Stomach smooth muscle (tissue), 2 donors: ENCODE measurements around the gene GIT2.
"Not testable (repeated sequence)": the region's sequence is repeated elsewhere in the genome, so short reads cannot be mapped to it uniquely, and the experiment has no call there.

Experiments used
- H3K27ac ChIP-seq: one replicate; pipeline ENCODE4 v1.7.0; 2013; ENCODE audit warnings: mild to moderate bottlenecking, low read length, inconsistent platforms
- H3K27me3 ChIP-seq, 2 donors: one replicate each; pipeline ENCODE4 v1.7.0; 2013; ENCODE audit warnings: low read length in 2 of 2; ENCODE audit not compliant: insufficient read depth in 2 of 2, control insufficient read depth in 1 of 2
- H3K36me3 ChIP-seq, 2 donors: one replicate each; pipeline ENCODE4 v1.7.0; 2013; ENCODE audit warnings: low read length in 2 of 2; ENCODE audit not compliant: control insufficient read depth in 2 of 2, insufficient read depth in 2 of 2
- H3K4me1 ChIP-seq: one replicate; pipeline ENCODE4 v1.7.0; 2013; ENCODE audit warnings: low read length; ENCODE audit not compliant: control insufficient read depth, insufficient read depth
- H3K4me3 ChIP-seq, 2 donors: one replicate each; pipeline ENCODE4 v1.7.0; 2013; ENCODE audit warnings: low read length in 2 of 2
- H3K9ac ChIP-seq, 2 donors: one replicate each; pipeline ENCODE4 v1.7.0; 2013; ENCODE audit warnings: low read length in 2 of 2, mild to moderate bottlenecking in 1 of 2
- H3K9me3 ChIP-seq, 2 donors: one replicate each; pipeline ENCODE4 v1.7.0; 2013; ENCODE audit warnings: low read length in 2 of 2; ENCODE audit not compliant: control insufficient read depth in 2 of 2
- donor health status: healthy.
- donor health status: Pancreatic carcinoma.

Gene GIT2

DNA sequence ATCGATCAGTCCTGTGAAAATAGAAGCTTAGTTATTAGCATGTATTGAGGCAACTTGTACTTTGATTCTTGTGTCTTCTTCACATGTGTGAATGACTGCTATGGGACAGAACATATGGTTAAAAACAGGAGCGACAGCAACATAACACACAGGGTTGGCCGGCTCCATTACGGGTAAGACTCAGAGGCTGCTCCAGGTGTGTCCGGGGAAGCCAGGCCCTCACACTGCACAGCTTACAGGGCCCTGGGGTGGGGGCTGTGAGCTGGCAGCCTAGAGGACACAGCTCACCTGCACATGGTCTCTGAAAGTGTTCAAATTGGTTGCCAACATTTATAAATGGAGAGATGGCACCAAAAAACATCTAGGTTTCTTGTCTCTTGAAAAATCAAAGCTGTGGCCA is 65.0 kb downstream of the GIT2 start:
- Histone ChIP-seq H3K9ac (no peak overlapping the region), H3K27ac (peak overlapping the region; percentile 41), H3K27me3 (no peaks in the 10 kb centered on the region), H3K36me3 (peaks cover 33 to 39% of the 10 kb centered on the region in 2 donors), H3K9me3 (no peaks in the 10 kb centered on the region), H3K4me1 (peaks cover 8% of the 10 kb centered on the region), H3K4me3 (no peak overlapping the region)

DNA sequence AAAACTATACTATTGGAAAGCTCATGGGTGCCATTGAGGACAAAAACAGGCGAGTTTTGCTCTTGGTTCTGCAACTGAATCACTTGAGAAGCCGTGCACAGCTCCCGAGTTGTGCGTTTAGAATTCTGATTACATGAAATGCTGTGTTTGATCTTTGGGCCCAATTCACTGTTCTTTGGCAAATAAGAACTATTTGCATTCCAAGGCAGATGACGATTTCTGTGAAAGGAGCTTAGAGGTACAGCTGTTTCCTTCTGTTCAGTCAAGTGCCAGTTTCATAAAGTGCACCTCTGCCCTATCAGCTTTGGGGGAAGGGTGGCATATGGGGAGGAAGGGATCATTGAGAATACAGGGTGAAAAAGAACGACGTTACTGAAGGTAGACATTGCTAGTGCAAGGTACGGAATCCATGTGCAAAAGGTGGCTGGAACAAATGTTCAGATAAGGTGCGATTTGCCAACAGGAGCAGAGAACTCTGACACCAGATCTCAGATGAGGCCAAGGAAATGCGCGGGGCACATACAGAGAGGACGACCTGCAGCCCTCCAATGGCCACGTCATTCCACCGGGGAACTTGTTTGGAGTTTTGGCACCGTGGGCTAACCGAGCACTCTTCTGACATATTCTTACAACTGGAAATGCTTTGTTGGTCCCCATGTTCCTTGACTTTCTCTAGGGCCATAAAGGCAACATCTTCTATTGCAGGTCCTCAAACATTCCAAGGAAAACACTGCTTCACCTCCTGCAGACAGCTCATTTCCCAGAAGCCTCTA is 66.0 kb downstream of the GIT2 start:
- peaks cover 28 to 34% of the 10 kb centered on the region in 2 donors for H3K36me3 ChIP-seq
- H3K4me1 ChIP-seq: peaks cover 8% of the 10 kb centered on the region
- no peak overlapping the region for H3K27ac ChIP-seq

DNA sequence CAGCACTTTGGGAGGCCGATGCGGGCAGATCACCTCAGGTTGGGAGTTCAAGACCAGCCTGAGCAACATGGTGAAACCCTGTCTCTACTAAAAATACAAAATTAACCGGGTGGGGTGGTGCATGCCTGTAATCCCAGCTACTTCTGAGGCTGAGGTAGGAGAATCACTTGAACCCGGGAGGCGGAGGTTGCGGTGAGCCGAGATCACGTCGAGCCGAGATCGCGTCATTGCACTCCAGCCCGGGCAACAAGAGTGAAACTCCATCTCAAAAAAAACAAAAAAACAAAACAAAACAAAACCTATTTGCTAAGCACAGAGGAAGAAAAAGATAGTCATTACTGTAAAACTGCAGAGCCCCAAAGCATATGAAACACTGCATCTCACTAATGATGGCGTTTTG is 66.8 kb downstream of the GIT2 start:
- not testable (repeated sequence) for H3K9ac ChIP-seq, H3K27ac ChIP-seq, H3K4me3 ChIP-seq, H3K9me3 ChIP-seq, H3K4me1 ChIP-seq, H3K27me3 ChIP-seq
- H3K36me3 ChIP-seq: peaks cover 28 to 34% of the 10 kb centered on the region in 2 donors

More for the DNA sequence above, 66.0 kb downstream of the GIT2 start:
- no peaks in the 10 kb centered on the region for H3K9me3 ChIP-seq
- H3K9ac ChIP-seq: no peak overlapping the region
- H3K4me3 ChIP-seq: no peak overlapping the region
- H3K27me3 ChIP-seq: no peaks in the 10 kb centered on the region

DNA sequence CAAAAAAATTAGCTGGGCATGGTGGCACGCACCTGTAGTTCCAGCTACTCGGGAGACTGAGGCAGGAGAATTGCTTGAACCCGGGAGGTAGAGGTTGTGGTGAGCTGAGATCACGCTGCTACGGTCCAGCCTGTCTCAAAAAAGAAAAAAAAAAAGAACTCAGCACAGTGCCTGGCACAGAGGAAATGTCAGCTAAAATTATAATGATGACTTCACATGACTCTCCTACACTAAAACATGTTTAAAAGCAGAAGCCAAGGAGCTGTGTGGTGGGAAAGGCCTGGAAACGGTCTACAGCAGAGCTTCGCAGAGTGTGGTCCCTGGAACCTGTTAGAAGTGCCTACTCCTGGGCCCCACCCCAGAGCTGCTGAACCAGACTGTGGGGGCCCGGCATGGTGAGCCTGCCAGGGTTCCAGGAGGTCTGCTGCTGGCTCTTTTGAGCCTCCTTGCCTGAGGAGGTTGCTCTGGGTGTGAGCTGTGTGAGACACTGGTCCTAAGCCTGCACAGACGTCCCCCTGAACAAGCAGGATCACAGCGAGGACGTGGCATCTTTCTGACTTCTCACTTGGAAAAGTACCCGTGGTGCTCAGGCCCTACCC is 68.0 kb downstream of the GIT2 start:
- no peak overlapping the region for H3K9ac ChIP-seq
- no peaks in the 10 kb centered on the region for H3K27me3 ChIP-seq
- H3K27ac ChIP-seq: no peak overlapping the region
- no peaks in the 10 kb centered on the region for H3K9me3 ChIP-seq
- no peak overlapping the region for H3K4me3 ChIP-seq
- H3K36me3 ChIP-seq: peaks cover 22 to 30% of the 10 kb centered on the region in 2 donors
- peaks cover 7% of the 10 kb centered on the region for H3K4me1 ChIP-seq

DNA sequence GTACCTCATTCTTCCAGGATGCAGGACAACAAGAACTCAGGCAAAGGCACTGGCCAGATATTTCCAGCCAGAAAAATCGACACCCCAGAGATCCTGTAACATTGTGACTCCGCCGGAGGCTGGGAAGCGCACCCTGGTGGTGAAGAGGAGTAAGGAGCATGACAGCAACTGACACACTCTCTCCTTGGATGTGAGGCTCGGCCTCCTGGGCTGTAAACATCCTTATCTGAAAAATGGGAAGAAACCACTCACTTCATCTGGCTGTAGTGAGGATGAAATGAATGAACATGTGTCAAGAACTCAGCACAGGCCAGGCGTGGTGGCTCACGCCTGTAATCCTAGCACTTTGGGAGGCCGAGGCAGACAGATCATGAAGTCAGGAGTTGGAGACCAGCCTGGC is 68.5 kb downstream of the GIT2 start:
- Histone ChIP-seq H3K4me3 (no peak overlapping the region), H3K36me3 (peaks cover 22 to 27% of the 10 kb centered on the region in 2 donors), H3K27ac (no peak overlapping the region)

DNA sequence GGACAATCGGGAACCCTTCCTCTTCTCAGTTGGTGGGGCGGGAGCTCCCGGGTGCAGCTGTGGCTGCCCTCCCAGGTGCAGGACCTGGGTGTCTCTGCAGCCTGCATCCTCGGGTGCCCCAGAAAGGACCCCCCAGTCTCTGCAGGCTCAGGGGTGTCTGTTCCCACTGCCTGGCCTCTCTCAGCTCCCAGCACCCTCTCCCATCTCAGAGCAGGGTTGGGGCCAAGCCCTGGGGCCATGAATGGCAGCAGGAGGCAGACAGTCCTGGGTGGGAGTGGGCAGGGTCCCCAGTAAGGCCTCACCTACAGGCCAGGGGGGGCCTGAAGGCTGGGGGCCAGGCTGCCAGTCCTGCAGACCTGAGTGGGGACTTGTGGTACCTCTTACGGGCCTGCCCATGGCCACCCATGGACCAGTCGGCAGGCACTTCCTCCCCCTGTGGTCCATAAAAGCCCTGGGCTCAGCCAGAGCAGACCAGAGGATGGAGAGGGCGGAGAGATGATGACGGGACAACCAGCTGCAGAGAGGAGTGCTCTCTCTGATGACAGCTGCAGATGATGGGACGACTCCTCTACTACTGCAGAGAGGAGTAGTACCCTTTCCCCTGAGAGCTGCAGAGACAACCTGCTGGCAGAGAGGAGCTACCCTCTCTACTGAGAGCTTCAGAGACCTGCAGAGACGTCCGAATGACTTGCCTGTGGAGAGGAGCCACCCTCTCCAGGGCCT is 69.5 kb downstream of the GIT2 start:
- no peaks in the 10 kb centered on the region for H3K9me3 ChIP-seq
- H3K4me1 ChIP-seq: no peaks in the 10 kb centered on the region
- H3K27me3 ChIP-seq: no peaks in the 10 kb centered on the region
- H3K27ac ChIP-seq: no peak overlapping the region
- H3K36me3 ChIP-seq: peaks cover 17 to 24% of the 10 kb centered on the region in 2 donors
- no peak overlapping the region for H3K4me3 ChIP-seq
- H3K9ac ChIP-seq: no peak overlapping the region

More for the DNA sequence above, 68.5 kb downstream of the GIT2 start:
- Histone ChIP-seq H3K9me3 (no peaks in the 10 kb centered on the region), H3K4me1 (peaks cover 2% of the 10 kb centered on the region), H3K27me3 (no peaks in the 10 kb centered on the region), H3K9ac (no peak overlapping the region)

DNA sequence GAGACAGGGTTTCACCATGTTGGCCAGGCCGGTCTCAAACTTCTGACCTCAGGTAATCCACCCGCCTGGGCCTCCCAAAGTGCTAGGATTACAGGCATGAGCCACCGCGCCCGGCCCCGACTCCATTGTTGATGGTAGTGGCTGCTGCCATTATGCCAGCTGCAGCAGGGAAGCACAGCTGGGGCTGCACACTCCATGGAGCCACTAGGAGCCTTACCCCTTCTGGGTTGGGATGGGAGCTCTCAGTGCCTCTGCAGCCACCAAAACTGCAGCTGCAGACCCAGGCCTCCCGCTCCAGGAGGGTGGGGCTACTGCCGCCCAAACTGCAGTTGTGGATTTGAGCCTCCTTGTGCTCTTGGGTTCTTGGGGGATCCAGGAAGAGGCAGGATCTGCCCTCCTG is 70.2 kb downstream of the GIT2 start:
- Histone ChIP-seq H3K27me3 (no peaks in the 10 kb centered on the region), H3K9me3 (no peaks in the 10 kb centered on the region), H3K4me1 (no peaks in the 10 kb centered on the region), H3K4me3 (no peak overlapping the region), H3K36me3 (peaks cover 11 to 18% of the 10 kb centered on the region in 2 donors), H3K27ac (no peak overlapping the region), H3K9ac (no peak overlapping the region)

DNA sequence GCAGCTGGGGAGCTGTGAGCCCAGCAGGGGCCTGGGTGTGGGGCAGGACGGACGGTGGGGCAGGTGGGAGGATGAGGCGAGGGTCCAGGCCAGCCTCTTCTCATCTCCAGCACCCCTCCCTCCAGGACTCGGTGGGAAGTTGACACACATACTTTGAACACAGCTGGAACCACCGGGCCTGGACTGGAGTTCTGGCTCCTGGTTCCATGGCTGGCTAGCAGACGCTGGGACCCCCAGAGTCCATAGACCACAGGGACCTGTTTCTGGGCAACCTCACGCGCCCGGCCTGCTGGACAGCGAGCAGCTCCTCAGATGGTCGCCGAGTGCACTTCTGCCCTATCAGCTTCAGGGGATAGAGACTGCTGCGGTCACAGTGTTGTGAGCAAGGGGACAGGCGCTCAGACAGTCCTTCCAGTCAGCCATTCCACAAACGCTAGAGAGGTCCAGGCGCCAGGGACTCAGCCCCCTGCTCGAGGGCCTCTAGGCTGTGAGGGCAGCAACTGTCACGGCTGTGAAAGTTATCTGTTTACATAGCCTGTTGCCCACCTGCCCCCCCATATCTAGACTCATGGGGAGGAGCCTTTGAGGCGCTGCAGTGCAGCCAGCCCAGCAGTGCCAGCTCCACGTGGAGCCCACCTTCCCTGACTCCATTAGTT is 70.9 kb downstream of the GIT2 start:
- Histone ChIP-seq H3K9ac (no peak overlapping the region), H3K9me3 (no peaks in the 10 kb centered on the region), H3K27me3 (no peaks in the 10 kb centered on the region), H3K4me1 (no peaks in the 10 kb centered on the region), H3K27ac (no peak overlapping the region), H3K4me3 (no peak overlapping the region), H3K36me3 (peaks cover 5 to 13% of the 10 kb centered on the region in 2 donors)

DNA sequence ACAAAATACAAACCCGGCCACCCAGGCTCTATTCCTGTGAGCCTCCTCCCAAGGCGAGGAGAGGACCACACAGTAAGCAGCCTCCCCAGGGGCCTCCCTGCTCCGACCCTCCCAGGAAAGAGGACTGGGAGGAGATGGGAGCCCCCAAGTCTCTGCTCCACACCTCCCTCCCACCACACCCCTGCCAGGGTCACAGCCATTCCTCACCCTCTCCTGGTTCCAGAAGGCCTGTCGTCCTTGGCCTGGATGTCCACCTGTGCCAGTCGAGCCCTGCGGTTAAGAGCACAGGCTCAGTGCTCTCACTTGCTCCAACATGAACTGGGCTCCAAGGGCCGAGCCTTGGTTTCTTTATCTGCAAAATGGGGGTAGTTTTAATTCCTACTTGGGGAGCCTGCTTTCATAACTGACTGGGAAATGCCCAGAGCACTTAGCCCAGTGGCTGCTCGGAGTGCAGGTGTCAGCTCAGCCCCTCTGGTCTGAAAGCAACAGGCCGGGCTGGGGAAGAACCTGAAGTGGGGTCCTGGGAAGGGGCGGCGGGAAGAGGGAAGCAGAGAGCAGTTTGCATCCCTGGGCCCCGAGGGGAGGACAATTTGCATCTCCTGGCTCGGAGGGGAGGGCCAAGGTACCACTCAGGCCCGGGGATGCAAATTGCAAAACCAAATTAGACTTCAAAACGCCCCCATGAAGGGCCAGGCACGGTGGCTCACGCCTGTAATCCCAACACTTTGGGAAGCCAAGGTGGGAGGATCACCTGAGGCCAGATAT is 72.5 kb downstream of the GIT2 start:
- Histone ChIP-seq H3K36me3 (peaks cover 8 to 20% of the 10 kb centered on the region in 2 donors), H3K27ac (no peak overlapping the region), H3K4me3 (no peak overlapping the region), H3K4me1 (no peaks in the 10 kb centered on the region), H3K9ac (no peak overlapping the region), H3K9me3 (no peaks in the 10 kb centered on the region), H3K27me3 (no peaks in the 10 kb centered on the region)

DNA sequence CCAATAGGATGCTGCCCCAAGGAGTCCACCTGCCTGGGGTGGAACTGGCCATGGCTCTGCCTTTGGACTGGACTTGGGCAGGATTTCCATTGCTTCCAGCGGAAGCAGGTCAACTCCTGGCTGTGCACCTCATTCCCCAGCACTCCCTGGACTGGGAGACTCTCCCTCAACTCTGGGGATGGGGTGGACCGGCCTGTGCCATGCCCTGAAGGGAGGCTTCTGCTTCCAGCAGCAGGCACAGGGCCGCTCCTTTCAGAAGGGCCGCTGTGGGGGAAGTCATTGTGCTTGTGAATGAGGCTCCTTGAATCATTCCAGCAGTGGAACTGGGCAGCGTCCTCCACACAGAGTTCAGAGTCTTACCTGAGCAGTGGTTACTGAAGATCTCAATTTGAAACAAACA is 73.1 kb downstream of the GIT2 start:
- no peaks in the 10 kb centered on the region for H3K9me3 ChIP-seq
- no peak overlapping the region for H3K4me3 ChIP-seq
- no peak overlapping the region for H3K27ac ChIP-seq
- no peak overlapping the region for H3K9ac ChIP-seq
- no peaks in the 10 kb centered on the region for H3K4me1 ChIP-seq
- peaks cover 8 to 21% of the 10 kb centered on the region in 2 donors for H3K36me3 ChIP-seq
- no peaks in the 10 kb centered on the region for H3K27me3 ChIP-seq
